HG03432 (cell line): ENCODE data around the gene WDR86.

ENCODE experiments used
- ATAC-seq: cut with Tn5 transposase; IDR thresholded peaks from one replicate; pipeline ENCODE4 v1.9.1; 2021; ENCODE audit warnings: mild to moderate bottlenecking, moderate library complexity; ENCODE audit not compliant: unreplicated experiment

Gene WDR86

DNA sequence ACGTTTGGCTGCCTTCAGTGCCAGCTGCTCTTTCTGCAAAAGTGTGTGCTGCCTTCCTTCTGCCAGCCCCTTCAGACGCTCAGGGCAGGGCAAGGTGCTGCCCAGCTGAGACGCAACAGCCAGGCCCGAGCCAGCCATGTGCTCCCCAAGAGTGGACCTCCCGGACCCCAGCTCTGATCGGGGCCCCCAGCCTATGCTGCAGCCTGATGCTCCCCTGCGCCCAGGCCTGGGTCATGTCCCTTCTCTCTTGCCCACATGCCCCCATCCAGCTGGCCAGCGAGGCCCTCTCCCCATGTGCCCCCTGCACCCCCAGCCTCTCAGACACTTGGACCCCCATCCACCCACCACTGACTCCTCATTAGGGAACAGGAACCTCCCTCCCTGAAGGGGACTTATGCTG lies 17.8 kb downstream of the WDR86 start:
- ATAC-seq: no peak

GRCh38 chr7:151391358-151391730 lies 18.5 kb downstream of the WDR86 start:
- ATAC-seq: no peak

DNA sequence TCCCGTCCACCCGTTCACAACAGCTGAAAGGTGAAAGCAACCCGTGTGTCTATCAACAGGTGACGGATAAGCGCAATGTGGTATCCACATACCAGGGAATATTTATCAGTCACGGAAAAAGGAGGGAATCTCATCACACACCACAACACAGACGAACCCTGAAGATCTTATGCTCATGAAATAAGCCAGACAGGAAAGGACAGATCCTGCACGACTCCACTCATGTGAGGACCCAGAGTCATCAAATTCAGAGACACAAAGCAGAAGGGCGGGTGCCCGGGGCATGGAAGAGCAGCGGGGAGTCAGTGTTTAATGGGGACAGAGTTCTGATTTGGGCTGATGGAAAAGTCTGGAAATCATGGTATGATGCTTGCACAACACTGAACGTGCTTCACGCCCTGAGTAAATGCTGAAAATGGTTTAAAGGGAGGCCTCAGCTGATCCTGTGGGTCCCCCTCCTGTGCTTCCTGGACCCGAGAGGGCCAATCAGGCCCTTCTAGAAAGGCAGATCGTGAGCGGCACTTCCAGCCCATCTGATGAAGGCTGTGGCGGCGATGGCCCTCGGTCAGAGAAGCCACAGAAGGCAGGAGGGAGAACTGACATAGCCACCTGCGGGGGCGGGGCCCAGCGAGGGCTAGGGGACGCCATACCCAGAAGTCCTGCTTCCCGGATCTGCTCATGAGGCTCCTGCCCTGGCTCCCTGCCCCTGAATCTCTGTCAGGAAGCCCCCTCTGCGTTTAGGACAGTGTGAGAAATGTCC lies 19.1 kb downstream of the WDR86 start:
- ATAC-seq: no peak

- ATAC-seq: no peak
Observed at GRCh38 chr7:151389768-151390597, 19.9 kb downstream of the WDR86 start.

DNA sequence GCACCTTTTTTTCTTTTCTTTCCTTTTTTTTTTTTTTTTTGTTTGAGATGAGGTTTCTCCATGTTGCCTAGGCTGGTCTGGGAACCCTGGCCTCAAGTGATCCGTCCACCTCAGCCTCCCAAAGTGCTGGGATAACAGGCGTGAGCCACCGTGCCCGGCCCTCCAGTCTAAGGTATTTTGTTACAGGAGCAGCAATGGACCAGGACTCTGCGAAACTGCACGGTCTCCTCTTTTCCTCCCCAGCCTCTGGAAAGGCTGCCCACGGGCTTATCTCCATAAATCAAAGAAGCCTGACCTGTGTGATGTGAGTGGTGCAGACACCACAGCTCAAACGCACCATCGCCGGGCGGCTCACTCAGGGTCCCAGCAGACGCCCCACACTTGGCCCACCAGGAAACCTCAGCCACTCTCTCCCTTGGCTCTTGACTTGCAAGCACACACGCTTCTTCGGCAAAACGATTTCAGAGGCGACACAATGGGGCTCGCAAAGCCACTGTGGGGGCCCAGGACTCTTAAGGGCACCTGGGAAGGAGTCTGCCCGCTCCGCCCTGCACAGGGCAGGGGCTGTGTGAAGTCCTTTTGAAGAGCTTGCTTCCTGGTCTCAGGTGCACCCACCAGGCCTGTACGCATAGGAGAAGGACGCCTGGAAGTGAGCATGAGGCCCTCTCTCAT lies 20.6 kb downstream of the WDR86 start:
- ATAC-seq: no peak

- ATAC-seq: no peak
Observed at GRCh38 chr7:151388430-151388829, 21.4 kb downstream of the WDR86 start.

- no peak for ATAC-seq
Observed at GRCh38 chr7:151388007-151388297, 21.9 kb downstream of the WDR86 start.

DNA sequence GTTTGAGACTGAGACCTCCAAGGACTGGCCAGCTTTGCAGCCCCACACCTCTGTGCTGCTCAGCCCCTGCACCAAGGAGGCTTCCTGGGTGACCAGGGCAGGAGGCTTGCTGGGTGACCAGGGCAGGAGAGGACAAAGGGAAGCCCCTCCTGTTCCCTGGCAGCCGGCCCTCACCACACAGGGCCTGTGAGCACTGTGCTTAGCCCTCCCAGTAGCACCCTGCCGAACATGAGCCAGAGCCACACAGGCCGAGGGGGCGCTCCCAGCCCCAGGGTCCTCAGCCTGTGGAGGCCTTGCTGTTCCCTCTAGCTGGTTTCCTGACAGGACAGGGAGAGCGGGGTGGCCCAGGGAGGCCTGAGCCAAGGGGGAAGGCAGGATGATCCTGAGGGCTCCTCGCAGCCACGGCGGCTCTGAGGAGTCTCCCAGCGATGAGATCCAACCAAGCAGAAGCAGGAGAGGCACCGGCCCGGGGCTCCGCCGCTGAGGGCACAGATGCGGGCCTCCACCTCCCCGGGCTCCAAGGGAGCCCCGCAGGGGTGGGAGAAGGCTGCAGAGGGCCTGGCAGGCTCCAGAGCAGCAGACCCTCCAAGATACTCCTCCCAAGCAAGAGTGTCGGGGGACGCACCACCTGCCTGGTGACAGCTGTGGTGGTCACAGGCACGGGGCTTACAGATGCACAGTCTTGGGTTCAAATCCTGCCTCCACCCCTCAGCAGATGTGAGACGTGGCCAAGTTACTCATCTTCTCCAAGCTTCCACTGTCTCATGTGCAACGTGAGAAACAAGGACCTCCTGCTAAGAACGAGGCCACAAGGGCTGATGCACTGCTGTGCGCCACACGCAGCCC lies 22.5 kb downstream of the WDR86 start:
- ATAC-seq: no peak

DNA sequence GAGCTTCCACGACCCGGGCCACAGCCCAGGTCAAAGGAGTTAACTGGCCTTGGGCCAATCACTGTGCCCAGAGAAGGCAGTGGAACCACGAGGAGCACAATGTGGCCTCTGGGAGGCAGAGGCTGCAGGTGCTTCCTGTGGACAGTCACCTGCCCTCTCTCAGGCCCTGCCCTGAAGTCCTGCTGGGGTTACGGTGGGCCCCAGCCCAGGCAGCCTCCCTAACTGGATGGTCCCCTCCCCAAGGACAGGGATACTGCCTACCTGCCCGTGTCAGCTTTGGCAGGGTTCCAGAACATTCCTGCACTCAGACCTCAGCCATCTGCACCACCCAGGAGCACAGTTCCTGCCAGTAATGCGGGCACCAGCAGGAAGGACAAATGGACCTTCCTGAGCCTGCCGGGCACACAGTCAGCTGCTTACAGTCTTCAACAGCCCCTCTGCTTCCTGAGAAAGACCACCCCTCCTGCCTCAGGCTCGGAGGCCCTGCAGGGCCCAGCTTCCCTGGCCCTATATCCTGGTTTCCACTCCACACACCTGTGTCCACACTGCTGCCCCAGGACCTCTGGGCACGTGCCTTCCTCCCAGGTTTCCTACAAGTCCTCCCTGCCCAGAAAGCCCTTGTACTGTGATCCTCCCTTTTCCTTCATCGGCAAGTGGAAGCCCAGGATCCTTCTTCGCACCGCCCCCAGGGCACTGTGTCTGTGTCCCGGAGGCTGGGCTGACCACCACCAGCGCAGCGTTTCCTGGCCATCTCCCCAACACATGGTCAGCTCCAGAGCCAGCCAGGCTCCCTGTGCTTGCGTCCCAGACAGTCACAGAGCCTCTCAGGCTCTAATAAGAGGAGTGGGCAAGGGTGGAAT lies 23.3 kb downstream of the WDR86 start:
- ATAC-seq: no peak

- ATAC-seq: no peak
Observed at GRCh38 chr7:151385626-151386300, 24.1 kb downstream of the WDR86 start.

GRCh38 chr7:151384776-151385625 lies 24.8 kb downstream of the WDR86 start:
- ATAC-seq: no peak

DNA sequence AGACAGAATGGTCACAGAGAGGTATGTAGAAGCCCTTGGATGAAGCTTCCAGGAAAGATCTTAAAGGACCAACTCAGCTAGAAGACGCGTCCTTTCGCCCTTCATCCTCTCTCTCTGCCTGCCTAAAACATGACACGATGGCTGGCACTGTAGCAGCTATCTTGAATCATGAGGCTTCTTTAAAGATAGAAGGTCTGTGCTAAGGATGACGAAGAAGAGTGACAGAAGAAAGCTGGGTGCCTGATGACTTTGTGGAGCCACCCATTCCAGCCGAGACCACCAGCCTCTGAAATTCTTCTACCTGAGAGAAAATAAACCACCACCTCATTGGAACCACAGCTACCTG lies 25.5 kb downstream of the WDR86 start:
- no peak for ATAC-seq

GRCh38 chr7:151383638-151384351 lies 26.0 kb downstream of the WDR86 start:
- no peak for ATAC-seq

GRCh38 chr7:151382079-151382885 lies 27.6 kb downstream of the WDR86 start:
- ATAC-seq: no peak

DNA sequence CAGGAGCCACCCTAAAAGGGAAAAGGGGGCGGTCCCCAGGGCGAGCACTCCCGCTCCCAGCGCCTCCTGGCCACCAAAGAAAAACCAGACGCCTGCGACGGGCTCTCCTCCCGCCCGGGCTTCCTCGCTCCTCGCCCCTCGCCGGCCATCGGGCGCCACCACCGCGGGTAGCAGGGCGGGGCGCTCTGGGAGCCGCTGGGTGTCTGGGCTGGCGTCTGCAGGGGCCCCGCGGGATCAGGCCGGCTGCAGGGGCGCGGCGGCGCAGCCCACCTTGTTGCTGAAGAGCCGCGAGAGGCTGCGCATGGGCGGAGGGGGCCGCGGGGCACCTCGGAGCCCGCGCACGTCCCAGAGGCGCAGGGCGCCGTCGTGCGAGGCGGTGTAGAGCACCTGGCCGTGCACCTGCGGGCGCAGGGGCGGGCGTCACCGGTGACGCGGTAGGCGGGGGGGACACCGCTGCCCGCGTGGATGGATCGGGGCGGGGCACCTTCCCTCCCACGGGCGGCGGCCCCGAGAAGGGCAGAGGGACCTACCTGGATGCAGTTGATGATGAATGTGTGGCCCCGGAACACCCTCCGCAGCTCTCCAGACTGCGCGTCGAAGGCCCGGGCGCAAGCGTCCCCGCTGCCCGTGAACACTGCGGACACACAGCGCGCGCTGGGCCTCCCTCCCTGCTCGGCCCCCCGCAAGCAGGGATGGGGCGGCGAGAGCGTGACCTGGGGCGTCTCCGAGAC lies 28.3 kb downstream of the WDR86 start:
- ATAC-seq: no peak

DNA sequence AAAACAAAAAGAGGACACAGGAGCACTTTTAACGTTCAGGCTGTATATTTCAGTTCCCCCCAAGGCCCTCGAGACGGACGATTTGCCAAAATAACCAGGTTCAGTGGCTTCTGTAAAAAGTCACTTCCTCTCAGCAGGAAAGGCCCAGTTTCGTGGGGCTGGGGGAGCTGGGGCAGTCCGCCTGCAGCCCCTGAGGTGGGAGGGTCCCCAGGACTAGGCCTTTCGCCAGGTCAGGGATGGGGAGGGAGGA lies 28.8 kb downstream of the WDR86 start:
- no peak for ATAC-seq
